ENCODE results near the gene ANKRD44. TPM values are rescaled to one million over a fixed set of nuclear protein-coding genes. Genes with fewer than 3 reads are reported as not detected.

Gene ANKRD44
- polyA plus RNA-seq, 6 donors from 2014 or later = 107 to 176 (median 141) TPM

- Mint-ChIP-seq H3K4me1 (peaks cover 55 to 72% (median 65%) of the 10 kb centered on the region in 3 donors), H3K36me3 (peaks cover 31 to 41% of the 10 kb centered on the region in 2 donors), H3K9me3 (no peaks in the 10 kb centered on the region), H3K27me3 (no peaks in the 10 kb centered on the region), H3K27ac (peak overlapping the region in 5 of 6 donors; percentile 42 to 83 (median 66)), H3K4me3 (peak overlapping the region in 1 of 8 donors; percentile 20)
- ATAC-seq (ENCODE audit: low read depth in 2 of 2) (no peak), DNase-seq (no peak)
These were observed 130.7 kb downstream of the ANKRD44 start for GRCh38 chr2:197179744-197180498.

- H3K9me3 Mint-ChIP-seq = no peaks in the 10 kb centered on the region
- no peak overlapping the region for H3K4me3 Mint-ChIP-seq
- peaks cover 40 to 71% (median 65%) of the 10 kb centered on the region in 3 donors for H3K4me1 Mint-ChIP-seq
- H3K27ac Mint-ChIP-seq = peak overlapping the region; percentile 13 to 82 (median 68)
- no peaks in the 10 kb centered on the region for H3K27me3 Mint-ChIP-seq
- H3K36me3 Mint-ChIP-seq = peaks cover 14 to 16% of the 10 kb centered on the region in 2 donors
- no peak for DNase-seq
- ATAC-seq (ENCODE audit: low read depth in 2 of 2) = no peak
These were observed 134.1 kb downstream of the ANKRD44 start for GRCh38 chr2:197176522-197176921.

- Mint-ChIP-seq H3K4me3 (peak overlapping the region in 5 of 8 donors; percentile 14 to 61 (median 57)), H3K4me1 (peaks cover 47 to 76% (median 72%) of the 10 kb centered on the region in 3 donors), H3K9me3 (no peaks in the 10 kb centered on the region), H3K27ac (peak overlapping the region in 4 of 6 donors; percentile 31 to 93 (median 67)), H3K27me3 (no peaks in the 10 kb centered on the region), H3K36me3 (peaks cover 11 to 12% of the 10 kb centered on the region in 2 donors)
- DNase-seq = no peak
- ATAC-seq (ENCODE audit: low read depth in 2 of 2) = peak in 1 of 2 donors; percentile 30
These were observed 136.0 kb downstream of the ANKRD44 start for GRCh38 chr2:197174539-197175094.

GRCh38 chr2:197171582-197171981 is 139.0 kb downstream of the ANKRD44 start:
- Mint-ChIP-seq H3K27me3 (no peaks in the 10 kb centered on the region), H3K36me3 (peaks cover 5 to 7% of the 10 kb centered on the region in 2 donors), H3K4me3 (peak overlapping the region in 3 of 8 donors; percentile 35 to 60 (median 42)), H3K4me1 (peaks cover 59 to 87% (median 85%) of the 10 kb centered on the region in 3 donors), H3K9me3 (no peaks in the 10 kb centered on the region), H3K27ac (peak overlapping the region; percentile 77 to 96 (median 91))
- peak; percentile 51 to 56 for ATAC-seq (ENCODE audit: low read depth in 2 of 2)
- no peak for DNase-seq

- Mint-ChIP-seq H3K36me3 (peaks cover under 1 to 7% of the 10 kb centered on the region in 2 donors), H3K4me1 (peaks cover 52 to 85% (median 78%) of the 10 kb centered on the region in 3 donors), H3K27ac (peak overlapping the region; percentile 77 to 96 (median 92)), H3K27me3 (no peaks in the 10 kb centered on the region), H3K9me3 (no peaks in the 10 kb centered on the region), H3K4me3 (peak overlapping the region in 2 of 8 donors; percentile 42 to 79)
- DNase-seq (no peak), ATAC-seq (ENCODE audit: low read depth in 2 of 2) (no peak)
These were observed 140.4 kb downstream of the ANKRD44 start for GRCh38 chr2:197170208-197170607.

DNA sequence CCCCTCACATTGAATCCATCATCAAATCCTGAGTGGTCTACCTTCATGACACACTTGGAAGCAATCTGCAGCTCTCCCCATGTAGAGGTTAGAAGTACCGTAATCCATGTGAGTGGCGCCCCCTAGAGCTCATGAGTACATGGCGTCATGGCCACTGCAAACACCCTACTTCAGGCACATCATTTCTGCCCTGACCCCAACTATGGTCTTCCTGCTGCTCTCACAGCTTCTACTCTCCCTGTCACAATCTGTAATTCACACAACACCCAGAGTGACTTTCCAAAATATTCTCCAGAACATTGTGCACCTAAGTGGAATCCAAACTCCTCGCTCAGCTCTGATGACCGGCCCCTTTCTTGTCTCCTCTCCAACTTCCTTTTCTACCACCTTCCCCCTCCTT is 141.9 kb downstream of the ANKRD44 start:
- peak; percentile 86 for ATAC-seq (ENCODE audit: low read depth in 2 of 2)
- peaks cover 5 to 15% of the 10 kb centered on the region in 2 donors for H3K36me3 Mint-ChIP-seq
- no peaks in the 10 kb centered on the region for H3K27me3 Mint-ChIP-seq
- no peaks in the 10 kb centered on the region for H3K9me3 Mint-ChIP-seq
- DNase-seq = peak; percentile 57
- peak overlapping the region; percentile 77 to 94 (median 84) for H3K27ac Mint-ChIP-seq
- H3K4me3 Mint-ChIP-seq = peak overlapping the region in 5 of 8 donors; percentile 2 to 82 (median 43)
- H3K4me1 Mint-ChIP-seq = peaks cover 51 to 84% (median 77%) of the 10 kb centered on the region in 3 donors

DNA sequence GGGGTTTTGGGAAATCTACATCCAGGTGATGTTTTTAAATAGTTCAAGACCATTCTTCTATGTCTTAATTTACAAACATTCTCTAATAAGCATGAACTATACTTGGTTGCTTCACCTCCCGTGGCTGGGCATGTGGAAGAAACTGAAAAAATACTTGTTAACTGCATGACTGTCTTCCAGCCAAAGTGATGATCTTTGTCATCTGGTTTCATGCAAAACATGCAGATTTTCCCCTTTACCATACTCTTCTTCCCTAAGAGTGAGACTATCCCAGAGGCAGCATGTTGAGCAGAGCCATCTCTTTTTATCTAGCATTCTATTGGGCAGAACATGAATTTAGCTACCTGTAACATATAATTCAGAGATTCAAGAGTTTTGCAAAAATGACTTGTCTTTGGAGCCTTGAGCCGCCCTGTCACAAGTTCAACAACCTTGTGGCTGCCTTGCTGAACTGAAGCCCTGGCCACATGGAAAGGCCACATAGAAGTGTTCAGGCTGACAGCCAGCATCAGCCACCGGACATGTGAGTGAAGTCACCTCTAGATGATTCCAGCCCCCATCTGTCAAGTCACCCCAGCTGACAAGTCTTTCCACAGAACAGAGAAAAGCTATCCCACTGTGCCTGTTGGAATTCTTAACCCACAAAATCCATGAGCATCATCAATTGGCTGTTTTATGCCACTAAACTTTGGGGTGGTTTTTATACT is 142.8 kb downstream of the ANKRD44 start:
- Mint-ChIP-seq H3K36me3 (peaks cover 5 to 21% of the 10 kb centered on the region in 2 donors), H3K4me1 (peaks cover 60 to 88% (median 74%) of the 10 kb centered on the region in 3 donors), H3K9me3 (no peaks in the 10 kb centered on the region), H3K27ac (peak overlapping the region; percentile 21 to 91 (median 76)), H3K27me3 (no peaks in the 10 kb centered on the region), H3K4me3 (peak overlapping the region in 2 of 8 donors; percentile 9 to 47)
- no peak for DNase-seq
- ATAC-seq (ENCODE audit: low read depth in 2 of 2) = no peak

- H3K4me1 Mint-ChIP-seq = peaks cover 67 to 89% (median 74%) of the 10 kb centered on the region in 3 donors
- H3K27me3 Mint-ChIP-seq = no peaks in the 10 kb centered on the region
- H3K9me3 Mint-ChIP-seq = peaks cover 0 to 4% (median 0%) of the 10 kb centered on the region in 7 donors
- peaks cover 5 to 29% of the 10 kb centered on the region in 2 donors for H3K36me3 Mint-ChIP-seq
- DNase-seq (no peak), ATAC-seq (ENCODE audit: low read depth in 2 of 2) (no peak)
- H3K4me3 Mint-ChIP-seq = peak overlapping the region in 3 of 8 donors; percentile 50 to 64 (median 62)
- H3K27ac Mint-ChIP-seq = peak overlapping the region in 5 of 6 donors; percentile 86 to 98 (median 94)
These were observed 145.6 kb downstream of the ANKRD44 start for GRCh38 chr2:197165020-197165419.

DNA sequence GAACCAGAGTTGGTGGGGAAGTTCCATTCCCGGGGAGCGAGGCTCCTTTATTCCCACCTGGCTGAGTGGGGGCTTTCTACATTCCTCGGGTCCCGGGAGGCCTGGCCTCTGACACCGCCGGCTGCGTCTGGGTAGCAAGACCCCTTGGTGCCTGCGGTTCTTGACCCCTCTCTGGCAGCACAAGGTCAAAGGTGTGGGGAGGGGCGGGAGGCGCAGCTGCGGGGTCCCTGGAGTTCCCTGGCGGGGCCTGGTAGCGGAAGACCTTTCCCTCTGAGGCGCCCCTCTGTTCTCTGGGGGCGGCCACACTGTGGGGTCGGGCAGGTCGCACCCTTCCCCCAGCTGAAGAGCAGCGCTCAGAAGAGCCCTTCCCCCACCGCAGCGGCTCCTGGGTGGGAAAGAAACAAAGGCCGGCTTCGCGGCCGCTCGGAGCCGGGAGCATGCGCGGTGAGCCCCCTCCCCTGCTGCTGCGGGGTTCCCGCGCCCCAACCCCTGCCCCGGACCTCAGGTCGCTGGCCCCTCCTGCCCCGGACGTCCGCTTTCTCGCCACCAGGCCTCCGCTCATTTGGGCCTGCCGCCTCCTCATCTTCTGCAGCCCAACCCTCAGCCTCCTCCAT is 146.3 kb downstream of the ANKRD44 start:
- no peak for ATAC-seq (ENCODE audit: low read depth in 2 of 2)
- DNase-seq = no peak
- H3K4me3 Mint-ChIP-seq = peak overlapping the region in 3 of 8 donors; percentile 33 to 64 (median 50)
- peak overlapping the region; percentile 74 to 98 (median 96) for H3K27ac Mint-ChIP-seq
- H3K36me3 Mint-ChIP-seq = peaks cover 5 to 29% of the 10 kb centered on the region in 2 donors
- H3K27me3 Mint-ChIP-seq = no peaks in the 10 kb centered on the region
- H3K4me1 Mint-ChIP-seq = peaks cover 69 to 89% (median 74%) of the 10 kb centered on the region in 3 donors
- peaks cover 0 to 4% (median 0%) of the 10 kb centered on the region in 7 donors for H3K9me3 Mint-ChIP-seq

DNA sequence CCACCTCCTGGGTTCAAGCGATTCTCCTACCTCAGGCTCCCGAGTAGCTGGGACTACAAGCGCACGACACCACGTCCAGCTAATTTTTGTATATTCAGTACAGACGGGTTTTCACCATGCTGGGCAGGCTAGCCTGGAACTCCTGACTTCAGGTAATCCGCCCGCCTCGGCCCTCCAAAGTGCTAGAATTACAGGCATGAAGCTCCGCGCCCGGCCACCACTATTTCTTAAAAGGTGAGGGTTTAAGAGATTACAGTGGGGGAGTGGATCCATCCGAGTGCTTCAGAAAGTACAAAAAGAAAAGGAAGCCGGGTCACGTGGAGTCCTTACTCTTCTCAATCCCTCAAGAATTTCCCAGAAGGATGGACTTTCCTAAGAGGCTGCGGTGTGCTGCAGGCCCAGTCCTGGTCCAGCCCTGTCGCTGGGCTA is 146.9 kb downstream of the ANKRD44 start:
- H3K4me1 Mint-ChIP-seq = peaks cover 69 to 89% (median 74%) of the 10 kb centered on the region in 3 donors
- no peaks in the 10 kb centered on the region for H3K27me3 Mint-ChIP-seq
- H3K27ac Mint-ChIP-seq = peak overlapping the region; percentile 75 to 99 (median 94)
- H3K4me3 Mint-ChIP-seq = peak overlapping the region in 2 of 8 donors; percentile 3 to 25
- peaks cover 0 to 4% (median 0%) of the 10 kb centered on the region in 7 donors for H3K9me3 Mint-ChIP-seq
- DNase-seq (no peak), ATAC-seq (ENCODE audit: low read depth in 2 of 2) (no peak)
- H3K36me3 Mint-ChIP-seq = peaks cover 5 to 27% of the 10 kb centered on the region in 2 donors

DNA sequence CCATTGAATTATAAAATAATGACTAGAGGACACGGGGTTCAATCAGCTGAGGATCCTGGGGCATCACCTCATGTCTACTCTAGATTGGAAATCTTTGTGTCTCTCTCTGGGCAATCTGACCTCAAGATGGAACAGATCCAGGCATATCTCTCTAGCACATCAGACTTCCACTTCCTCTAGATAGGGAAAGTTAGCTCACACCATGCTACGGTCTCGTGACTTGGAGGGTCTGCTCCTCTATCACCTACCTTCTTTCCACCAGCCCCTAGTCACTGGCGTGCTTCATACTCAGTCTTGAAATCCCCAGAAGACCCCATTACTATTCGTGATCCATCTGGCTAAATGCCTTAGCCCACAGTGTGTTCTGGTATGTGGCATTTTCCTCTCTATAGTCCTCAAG is 148.8 kb downstream of the ANKRD44 start:
- peaks cover 7 to 22% of the 10 kb centered on the region in 2 donors for H3K36me3 Mint-ChIP-seq
- peak overlapping the region; percentile 81 to 99 (median 94) for H3K27ac Mint-ChIP-seq
- H3K4me3 Mint-ChIP-seq = peak overlapping the region in 6 of 8 donors; percentile 39 to 81 (median 56)
- peaks cover 0 to 4% (median 0%) of the 10 kb centered on the region in 7 donors for H3K9me3 Mint-ChIP-seq
- peaks cover 69 to 93% (median 78%) of the 10 kb centered on the region in 3 donors for H3K4me1 Mint-ChIP-seq
- DNase-seq (no peak), ATAC-seq (ENCODE audit: low read depth in 2 of 2) (peak; percentile 27 to 28)
- no peaks in the 10 kb centered on the region for H3K27me3 Mint-ChIP-seq

DNA sequence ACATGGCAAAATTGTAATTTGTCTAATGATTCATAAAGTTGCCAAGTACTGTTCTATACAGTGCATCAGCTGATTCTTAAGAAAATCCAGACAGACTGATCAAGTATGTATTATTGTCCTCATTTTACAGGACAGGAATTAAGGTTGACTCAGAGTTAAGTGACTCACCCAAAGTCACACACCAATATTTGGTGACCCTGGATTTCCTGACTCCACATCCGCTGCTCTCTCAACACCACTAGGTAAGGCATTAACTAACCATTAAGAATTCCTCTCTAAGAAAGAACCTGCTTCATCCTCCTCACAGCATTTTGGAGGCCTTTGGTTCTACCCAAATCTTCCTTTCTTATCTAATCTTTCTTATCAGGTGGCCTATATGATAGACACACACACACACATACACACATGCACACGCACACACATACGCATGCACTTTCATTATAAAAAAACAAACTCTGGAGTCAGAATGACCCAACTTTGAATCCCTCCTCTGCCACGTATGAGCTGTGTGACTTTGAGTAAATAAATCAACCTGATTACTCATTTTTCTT is 150.8 kb downstream of the ANKRD44 start:
- H3K4me3 Mint-ChIP-seq = peak overlapping the region in 5 of 8 donors; percentile 39 to 83 (median 78)
- ATAC-seq (ENCODE audit: low read depth in 2 of 2) (no peak), DNase-seq (no peak)
- H3K9me3 Mint-ChIP-seq = peaks cover 0 to 8% (median 4%) of the 10 kb centered on the region in 7 donors
- peak overlapping the region; percentile 41 to 99 (median 95) for H3K27ac Mint-ChIP-seq
- peaks cover 11 to 17% of the 10 kb centered on the region in 2 donors for H3K36me3 Mint-ChIP-seq
- H3K27me3 Mint-ChIP-seq = no peaks in the 10 kb centered on the region
- H3K4me1 Mint-ChIP-seq = peaks cover 70 to 92% (median 83%) of the 10 kb centered on the region in 3 donors
